GM18951 (cell line): ENCODE data around the gene AVL9.
"Not testable (repeated sequence)": the region's sequence is repeated elsewhere in the genome, so short reads cannot be mapped to it uniquely, and the experiment has no call there.

Source experiments
- POLR2A ChIP-seq: IDR thresholded peaks from 4 replicates; pipeline ENCODE4 v1.6.1; 2011; ENCODE audit warnings: mild to moderate bottlenecking; ENCODE audit not compliant: insufficient read length, insufficient read depth; ENCODE audit errors: extremely low read depth
- in situ Hi-C: fragments of 300-500 bp; cut with MboI; formaldehyde crosslinking; loops from one replicate; pipeline ENCODE4 v1.12.0; 2022; ENCODE audit warnings: low sequenced_read_pairs, mixed read lengths, inconsistent platforms; ENCODE audit not compliant: unreplicated experiment

AVL9 gene

GRCh38 chr7:32602470-32602869 lies 107.2 kb downstream of the AVL9 start:
- TF ChIP-seq POLR2A, result no peak
- in situ Hi-C loops, result no loop called here

GRCh38 chr7:32603492-32603891 lies 108.2 kb downstream of the AVL9 start:
- in situ Hi-C loops, result not testable (repeated sequence)

GRCh38 chr7:32604047-32604446 lies 108.8 kb downstream of the AVL9 start:
- in situ Hi-C loops, result not testable (repeated sequence)

GRCh38 chr7:32605032-32605431 lies 109.7 kb downstream of the AVL9 start:
- no peak for TF ChIP-seq POLR2A
- in situ Hi-C loops, result no loop called here

- TF ChIP-seq POLR2A, result no peak
- in situ Hi-C loops, result no loop called here
These were observed 114.2 kb downstream of the AVL9 start for GRCh38 chr7:32609463-32609862.

- in situ Hi-C loops, result no loop called here
- no peak for TF ChIP-seq POLR2A
These were observed 116.2 kb downstream of the AVL9 start for GRCh38 chr7:32611201-32612099.

- in situ Hi-C loops, result no loop called here
- TF ChIP-seq POLR2A, result no peak
These were observed 121.3 kb downstream of the AVL9 start for GRCh38 chr7:32616625-32617024.

GRCh38 chr7:32618470-32618869 lies 123.2 kb downstream of the AVL9 start:
- TF ChIP-seq POLR2A, result no peak
- in situ Hi-C loops, result no loop called here

- TF ChIP-seq POLR2A, result no peak
- in situ Hi-C loops, result no loop called here
These were observed 123.7 kb downstream of the AVL9 start for GRCh38 chr7:32618987-32619386.

GRCh38 chr7:32619416-32619815 lies 124.1 kb downstream of the AVL9 start:
- in situ Hi-C loops, result not testable (repeated sequence)

- no peak for TF ChIP-seq POLR2A
- in situ Hi-C loops, result no loop called here
These were observed 135.7 kb downstream of the AVL9 start for GRCh38 chr7:32631021-32631420.

GRCh38 chr7:32631590-32632497 lies 136.6 kb downstream of the AVL9 start:
- in situ Hi-C loops, result not testable (repeated sequence)

- in situ Hi-C loops, result not testable (repeated sequence)
These were observed 138.2 kb downstream of the AVL9 start for GRCh38 chr7:32633446-32633845.

- in situ Hi-C loops, result not testable (repeated sequence)
These were observed 139.6 kb downstream of the AVL9 start for GRCh38 chr7:32634798-32635393.

- in situ Hi-C loops, result not testable (repeated sequence)
These were observed 141.6 kb downstream of the AVL9 start for GRCh38 chr7:32636725-32637462.

- in situ Hi-C loops, result not testable (repeated sequence)
These were observed 142.3 kb downstream of the AVL9 start for GRCh38 chr7:32637611-32638010.
